ENCODE data around the gene CHPT1.
"Not testable (repeated sequence)": the region's sequence is repeated elsewhere in the genome, so short reads cannot be mapped to it uniquely, and the experiment has no call there.

Gene CHPT1

GRCh38 chr12:101729842-101730241 is 32.4 kb downstream of the CHPT1 start:
- DNase-seq: no peak

DNA sequence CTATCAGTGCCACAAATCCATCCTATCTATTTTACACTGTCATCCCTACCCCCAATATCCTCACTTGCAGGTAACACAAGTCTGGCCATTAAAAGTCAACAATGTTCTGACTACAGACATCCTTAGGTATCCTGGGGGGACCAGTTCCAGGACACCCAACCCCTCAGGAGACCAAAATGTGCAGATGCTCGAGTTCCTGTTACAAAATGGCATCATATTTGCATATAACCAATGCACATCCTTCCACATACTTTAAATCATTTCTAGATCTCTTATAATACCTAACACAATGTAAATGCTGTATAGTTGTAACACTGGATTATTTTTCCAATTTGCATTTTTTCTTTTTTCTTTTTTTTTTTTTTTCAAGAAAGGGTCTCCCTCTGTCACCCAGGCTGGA is 34.9 kb downstream of the CHPT1 start:
- no peak for DNase-seq

DNA sequence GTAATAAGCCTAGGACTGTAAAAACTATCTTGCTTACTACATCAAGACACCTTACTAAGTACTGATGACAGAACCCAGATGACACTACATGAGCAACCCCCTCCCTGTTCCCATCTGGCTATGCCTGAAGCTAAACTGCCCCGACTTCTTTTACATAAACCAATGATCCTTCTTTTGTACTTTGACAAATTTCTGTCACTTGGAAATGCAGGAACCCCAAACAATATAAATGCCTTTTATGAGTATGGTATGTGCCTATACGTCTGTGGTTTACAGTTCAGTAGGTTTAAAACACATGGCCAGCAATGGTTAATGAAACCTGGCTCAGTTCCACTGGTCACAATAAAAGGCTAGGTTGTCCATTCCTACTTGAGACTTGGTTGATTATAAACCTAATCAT is 35.7 kb downstream of the CHPT1 start:
- no peak for DNase-seq

GRCh38 chr12:101734482-101734881 is 37.0 kb downstream of the CHPT1 start:
- not testable (repeated sequence) for DNase-seq

GRCh38 chr12:101737476-101737875 is 40.0 kb downstream of the CHPT1 start:
- no peak for DNase-seq

DNA sequence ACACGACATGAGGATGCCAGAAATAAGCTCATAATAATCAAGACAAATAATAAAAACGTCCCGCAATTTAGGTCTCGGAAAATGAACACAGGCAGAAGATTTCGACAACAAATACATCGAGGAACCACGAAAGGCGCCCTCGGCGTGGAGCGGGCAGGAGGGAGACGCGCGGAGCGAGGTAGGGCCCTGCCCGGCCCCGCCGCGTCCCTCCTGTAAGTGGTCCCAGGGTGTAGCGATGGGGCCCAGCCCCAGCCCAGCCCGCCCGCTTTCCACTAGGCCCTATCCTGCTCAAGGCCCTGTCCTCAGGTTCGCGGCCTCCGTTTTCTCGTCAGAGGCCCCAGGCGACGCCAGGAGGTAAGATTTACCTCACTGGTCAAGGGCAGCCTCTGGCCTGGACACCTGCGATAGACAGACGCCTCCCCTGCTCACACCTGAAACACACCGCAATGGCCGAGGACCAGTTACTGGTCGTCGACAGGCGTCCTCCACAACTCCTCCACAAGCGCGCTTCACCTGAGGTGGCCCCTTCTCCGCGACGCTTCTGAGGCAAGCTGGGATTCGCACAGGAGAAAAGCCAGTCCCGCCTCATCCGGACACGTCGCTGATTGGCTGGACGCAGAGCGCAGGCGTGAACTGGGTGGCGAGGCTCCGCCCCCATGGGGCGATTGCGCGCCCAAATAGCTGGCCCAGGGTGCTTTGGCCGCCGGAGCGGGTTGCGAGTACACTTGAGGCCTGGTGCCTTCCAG is 41.7 kb downstream of the CHPT1 start, which contains the start of gene SYCP3:
TSS of gene SYCP3 (minus strand) at position 543 of the 746 bp plus-strand sequence. CDS start 1,527 bp downstream, outside the sequence.
- DNase-seq: no peak

GRCh38 chr12:101740566-101740965 is 43.1 kb downstream of the CHPT1 start:
- DNase-seq: no peak

DNA sequence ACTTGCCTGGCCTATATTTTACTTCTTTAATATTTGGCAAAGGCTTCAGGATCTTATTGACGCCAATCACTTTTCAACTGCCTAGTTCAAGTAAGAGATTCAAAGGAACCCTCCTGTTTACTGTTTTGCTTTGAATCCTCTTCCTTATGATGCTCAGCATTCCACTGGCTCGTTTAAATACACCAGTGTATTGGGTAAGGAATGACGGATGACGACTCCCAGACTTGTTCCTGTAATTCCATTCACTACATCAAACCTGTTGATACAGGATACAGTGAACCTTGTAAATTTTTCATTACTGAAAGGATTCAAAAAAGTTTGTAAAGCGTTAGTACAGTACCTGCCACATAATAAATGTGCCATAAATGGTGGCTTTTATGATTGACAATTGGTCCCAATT is 43.5 kb downstream of the CHPT1 start:
- DNase-seq: no peak

- no peak for DNase-seq
Measured at GRCh38 chr12:101743242-101743641, 45.8 kb downstream of the CHPT1 start.

- no peak for DNase-seq
Measured at GRCh38 chr12:101743724-101744472, 46.5 kb downstream of the CHPT1 start.

- DNase-seq: no peak
Measured at GRCh38 chr12:101745481-101745880, 48.0 kb downstream of the CHPT1 start.

DNA sequence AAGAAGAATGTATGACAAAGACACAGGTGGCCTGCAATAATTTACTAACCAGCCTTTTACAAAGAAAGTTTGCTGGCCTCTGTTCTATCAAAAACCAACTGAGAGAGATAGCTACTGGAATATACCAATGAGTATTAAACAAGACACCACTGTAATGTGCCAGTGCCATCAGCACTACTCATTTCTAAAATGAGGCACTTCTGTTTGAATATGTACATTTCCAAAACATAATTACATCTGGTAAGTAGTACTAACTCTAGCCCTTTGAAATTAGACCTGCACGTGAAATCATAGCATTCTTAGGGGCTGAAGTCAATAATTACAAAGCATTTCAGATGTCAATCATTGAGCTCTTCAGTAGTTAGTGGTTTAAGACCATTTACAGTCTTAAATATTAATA is 48.8 kb downstream of the CHPT1 start:
- no peak for DNase-seq

- no peak for DNase-seq
Measured at GRCh38 chr12:101746661-101747060, 49.2 kb downstream of the CHPT1 start.

GRCh38 chr12:101747697-101748096 is 50.3 kb downstream of the CHPT1 start:
- no peak for DNase-seq

- no peak for DNase-seq
Measured at GRCh38 chr12:101748907-101749306, 51.5 kb downstream of the CHPT1 start.

DNA sequence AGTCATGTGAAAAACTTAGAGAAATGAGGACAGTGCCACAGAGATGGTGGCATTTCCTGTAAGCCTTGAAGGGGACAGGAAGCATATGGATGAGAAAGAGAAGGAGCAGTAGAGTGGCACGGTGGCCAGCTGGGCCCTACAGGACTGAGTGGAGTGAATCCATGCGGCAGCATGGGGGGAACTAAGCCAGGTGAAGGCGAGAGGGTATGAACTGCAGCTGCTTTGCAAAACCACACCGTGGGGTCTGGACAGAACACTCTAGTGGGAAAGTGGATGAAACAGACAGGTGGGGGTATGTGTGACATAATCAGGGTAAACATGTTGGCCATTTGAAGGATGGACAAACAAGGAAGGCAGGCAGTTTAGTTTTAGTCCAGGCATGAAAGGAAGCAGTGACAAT is 52.2 kb downstream of the CHPT1 start:
- DNase-seq: no peak

DNA sequence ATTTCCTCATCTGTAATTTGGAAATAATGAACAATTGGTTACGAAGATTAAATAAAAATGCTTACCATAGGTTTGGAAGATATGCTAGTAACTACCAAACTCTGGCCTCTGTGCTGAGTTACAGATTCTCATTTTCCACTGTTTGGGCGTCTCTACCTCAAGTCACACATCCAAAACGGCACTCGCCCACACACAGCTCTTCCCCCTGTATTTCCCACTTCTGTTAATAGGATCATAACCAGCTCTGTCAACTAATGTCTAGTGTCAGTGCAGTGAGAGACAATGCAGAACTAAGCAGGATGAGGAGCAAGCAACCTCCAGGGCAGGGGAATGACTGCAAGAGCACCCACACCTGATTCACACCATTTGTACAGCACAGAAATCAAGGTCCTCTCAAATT is 52.7 kb downstream of the CHPT1 start:
- no peak for DNase-seq

GRCh38 chr12:101759396-101760047 is 62.1 kb downstream of the CHPT1 start:
- DNase-seq: peak; percentile 43

GRCh38 chr12:101761350-101761749 is 63.9 kb downstream of the CHPT1 start:
- DNase-seq: peak; percentile 25

GRCh38 chr12:101761781-101762180 is 64.3 kb downstream of the CHPT1 start:
- DNase-seq: no peak

- DNase-seq: no peak
Measured at GRCh38 chr12:101763246-101763931, 65.9 kb downstream of the CHPT1 start.

- no peak for DNase-seq
Measured at GRCh38 chr12:101764051-101764792, 66.8 kb downstream of the CHPT1 start.

Measured in islet precursor cell (in vitro differentiated cells).